ENCODE data around the gene LPCAT2.

DNA sequence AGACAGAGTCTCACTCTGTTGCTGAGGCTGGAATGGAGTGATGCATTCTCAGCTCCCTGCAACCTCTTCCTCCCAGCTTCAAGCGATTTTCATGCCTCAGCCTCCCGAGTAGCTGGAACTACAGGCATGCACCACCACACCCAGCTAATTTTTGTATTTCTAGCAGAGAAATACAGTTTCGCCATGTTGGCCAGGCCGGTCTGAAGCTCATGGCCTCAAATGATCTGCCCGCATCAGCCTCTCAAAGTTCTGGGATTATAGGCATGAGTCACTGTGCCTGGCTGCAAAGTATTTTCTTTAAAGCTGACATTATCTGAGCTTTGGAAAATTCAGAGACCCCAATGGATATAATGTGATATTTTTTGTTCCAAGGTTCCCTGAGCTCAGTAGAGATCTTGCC is 115.8 kb downstream of the LPCAT2 start:
- TF ChIP-seq ZNF565 (CRISPR knock-in tag; conservative IDR thresholded peaks at IDR 0.05; ENCODE audit: low read depth) (no peak), ZNF8 (CRISPR knock-in tag; IDR thresholded peaks at IDR 0.05) (no peak), ZFP3 (CRISPR knock-in tag; IDR thresholded peaks at IDR 0.05) (no peak), RARB (CRISPR knock-in tag; IDR thresholded peaks at IDR 0.05) (no peak), CSDC2 (CRISPR knock-in tag; IDR thresholded peaks at IDR 0.05) (no peak), OSR1 (CRISPR knock-in tag; IDR thresholded peaks at IDR 0.05) (no peak), ZFP30 (CRISPR knock-in tag; IDR thresholded peaks at IDR 0.05) (no peak)
- TF ChIP-seq, protein P1, sequence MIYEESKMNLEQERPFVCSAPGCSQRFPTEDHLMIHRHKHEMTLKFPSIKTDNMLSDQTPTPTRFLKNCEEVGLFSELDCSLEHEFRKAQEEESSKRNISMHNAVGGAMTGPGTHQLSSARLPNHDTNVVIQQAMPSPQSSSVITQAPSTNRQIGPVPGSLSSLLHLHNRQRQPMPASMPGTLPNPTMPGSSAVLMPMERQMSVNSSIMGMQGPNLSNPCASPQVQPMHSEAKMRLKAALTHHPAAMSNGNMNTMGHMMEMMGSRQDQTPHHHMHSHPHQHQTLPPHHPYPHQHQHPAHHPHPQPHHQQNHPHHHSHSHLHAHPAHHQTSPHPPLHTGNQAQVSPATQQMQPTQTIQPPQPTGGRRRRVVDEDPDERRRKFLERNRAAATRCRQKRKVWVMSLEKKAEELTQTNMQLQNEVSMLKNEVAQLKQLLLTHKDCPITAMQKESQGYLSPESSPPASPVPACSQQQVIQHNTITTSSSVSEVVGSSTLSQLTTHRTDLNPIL (CRISPR knock-in tag; IDR thresholded peaks at IDR 0.05; ENCODE audit: low read depth): no peak
